Mucosa of stomach (tissue), 1 donor: ENCODE measurements around the gene KCNT2.
"Not testable (repeated sequence)": the region's sequence is repeated elsewhere in the genome, so short reads cannot be mapped to it uniquely, and the experiment has no call there.

Source experiments
- H3K27me3 ChIP-seq: one replicate; pipeline ENCODE4 v1.7.0; 2013; ENCODE audit warnings: mild to moderate bottlenecking, low read length; ENCODE audit not compliant: control insufficient read depth, insufficient read depth
- H3K36me3 ChIP-seq: one replicate; pipeline ENCODE4 v1.7.0; 2013; ENCODE audit warnings: low read length; ENCODE audit not compliant: control insufficient read depth, insufficient read depth
- H3K4me1 ChIP-seq: one replicate; pipeline ENCODE4 v1.7.0; 2013; ENCODE audit warnings: mild to moderate bottlenecking, low read length; ENCODE audit not compliant: control insufficient read depth, insufficient read depth
- H3K4me3 ChIP-seq: one replicate; pipeline ENCODE4 v1.7.0; 2013; ENCODE audit warnings: low read length
- H3K9ac ChIP-seq: one replicate; pipeline ENCODE4 v1.7.0; 2013; ENCODE audit warnings: mild to moderate bottlenecking, low read length, moderate library complexity
- H3K9me3 ChIP-seq: one replicate; pipeline ENCODE4 v1.7.0; 2013; ENCODE audit warnings: mild to moderate bottlenecking, low read length, moderate library complexity; ENCODE audit not compliant: control insufficient read depth
- donor health status: Pancreatic carcinoma.

Gene KCNT2

GRCh38 chr1:196608390-196609369 lies at the start of gene KCNT2:
Gene KCNT2, minus strand, starts transcription at chr1:196608440. Its CDS starts 131 bp downstream, at chr1:196608309.
- Histone ChIP-seq H3K4me1 (no peaks in the 10 kb centered on the region), H3K9ac (peak within 1 kb of the TSS; percentile 64), H3K4me3 (peak within 1 kb of the TSS; percentile 34), H3K9me3 (no peaks in the 10 kb centered on the region), H3K36me3 (no peaks in the 10 kb centered on the region), H3K27me3 (no peaks in the 10 kb centered on the region)

DNA sequence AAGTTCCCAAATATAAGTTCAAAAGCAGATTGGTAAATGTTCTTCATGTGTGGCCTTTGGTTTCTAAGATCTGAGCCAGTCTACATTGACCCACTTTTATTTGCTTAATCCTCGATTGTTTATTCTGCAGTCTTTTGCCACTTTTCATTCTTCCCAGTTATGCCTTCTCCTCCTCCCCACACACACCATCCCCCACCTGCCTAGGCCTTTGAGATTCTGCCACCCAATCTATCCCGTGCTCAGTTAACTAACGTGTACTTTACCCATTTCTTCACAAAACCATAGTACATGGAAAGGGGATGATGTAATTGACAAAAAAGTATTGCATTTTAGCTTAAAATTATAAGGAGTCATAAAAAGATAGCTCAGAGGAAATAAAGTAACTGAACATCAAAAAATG lies 47.3 kb upstream of the KCNT2 start:
- Histone ChIP-seq H3K4me1 (no peaks in the 10 kb centered on the region), H3K27me3 (no peaks in the 10 kb centered on the region), H3K9ac (no peak overlapping the region), H3K9me3 (no peaks in the 10 kb centered on the region), H3K36me3 (no peaks in the 10 kb centered on the region), H3K4me3 (no peak overlapping the region)

GRCh38 chr1:196655071-196655470 lies 46.8 kb upstream of the KCNT2 start:
- Histone ChIP-seq H3K4me3 (no peak overlapping the region), H3K4me1 (no peaks in the 10 kb centered on the region), H3K27me3 (no peaks in the 10 kb centered on the region), H3K9ac (no peak overlapping the region), H3K9me3 (no peaks in the 10 kb centered on the region), H3K36me3 (no peaks in the 10 kb centered on the region)

DNA sequence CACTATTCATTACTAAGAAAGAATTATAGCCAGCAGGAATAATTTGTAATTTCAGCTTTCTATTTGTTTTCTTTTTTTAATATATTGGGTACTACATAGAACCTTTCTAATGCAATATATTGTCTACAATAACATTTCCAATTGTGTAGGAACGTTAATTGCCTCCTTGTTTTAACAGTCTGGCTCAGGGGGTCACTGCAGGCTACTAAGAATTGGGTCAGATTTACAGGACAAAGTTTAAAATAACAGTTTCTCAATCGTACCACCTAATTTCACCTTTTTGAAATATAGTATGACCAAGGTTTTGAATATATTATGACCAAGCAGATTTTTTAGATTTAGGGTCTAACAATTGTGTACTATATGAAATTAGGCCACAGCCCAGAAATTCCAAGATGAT lies 46.0 kb upstream of the KCNT2 start:
- no peak overlapping the region for H3K4me3 ChIP-seq

GRCh38 chr1:196651637-196652215 lies 43.5 kb upstream of the KCNT2 start, which contains the start of gene CFH:
Gene CFH, plus strand, starts transcription at chr1:196652043. Its CDS starts 75 bp downstream, at chr1:196652118.
- Histone ChIP-seq H3K27me3 (no peaks in the 10 kb centered on the region), H3K9me3 (no peaks in the 10 kb centered on the region), H3K4me3 (no peak within 1 kb of the TSS), H3K4me1 (no peaks in the 10 kb centered on the region), H3K36me3 (no peaks in the 10 kb centered on the region), H3K9ac (no peak within 1 kb of the TSS)

More for the DNA sequence above, 46.0 kb upstream of the KCNT2 start:
- no peaks in the 10 kb centered on the region for H3K9me3 ChIP-seq
- H3K27me3 ChIP-seq = no peaks in the 10 kb centered on the region
- H3K9ac ChIP-seq = no peak overlapping the region
- no peaks in the 10 kb centered on the region for H3K4me1 ChIP-seq
- H3K36me3 ChIP-seq = no peaks in the 10 kb centered on the region

DNA sequence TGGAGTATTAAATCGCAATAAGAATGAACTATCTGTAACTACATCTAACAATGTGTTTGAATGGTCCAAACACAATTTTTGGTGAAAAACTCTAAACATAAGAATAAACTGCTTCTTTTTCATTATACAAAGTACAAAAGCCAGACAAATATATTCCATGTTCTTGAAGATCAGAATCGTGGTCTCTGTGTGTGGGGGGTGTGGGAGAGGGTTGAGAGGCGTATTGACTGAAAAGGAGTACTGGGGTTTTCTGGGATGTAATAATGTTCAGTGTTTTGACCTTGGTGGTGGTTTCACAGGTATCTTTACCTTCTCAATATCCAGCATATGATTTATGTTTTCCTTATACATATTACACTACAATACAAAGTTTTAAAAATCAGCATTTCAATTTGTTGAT lies 42.8 kb upstream of the KCNT2 start:
- no peak overlapping the region for H3K4me3 ChIP-seq
- no peaks in the 10 kb centered on the region for H3K4me1 ChIP-seq
- H3K27me3 ChIP-seq = no peaks in the 10 kb centered on the region
- H3K9me3 ChIP-seq = no peaks in the 10 kb centered on the region
- H3K9ac ChIP-seq = no peak overlapping the region
- H3K36me3 ChIP-seq = no peaks in the 10 kb centered on the region

GRCh38 chr1:196650403-196650802 lies 42.2 kb upstream of the KCNT2 start:
- no peaks in the 10 kb centered on the region for H3K9me3 ChIP-seq
- H3K4me3 ChIP-seq = no peak overlapping the region
- no peaks in the 10 kb centered on the region for H3K27me3 ChIP-seq
- H3K4me1 ChIP-seq = no peaks in the 10 kb centered on the region
- H3K9ac ChIP-seq = no peak overlapping the region
- H3K36me3 ChIP-seq = no peaks in the 10 kb centered on the region

DNA sequence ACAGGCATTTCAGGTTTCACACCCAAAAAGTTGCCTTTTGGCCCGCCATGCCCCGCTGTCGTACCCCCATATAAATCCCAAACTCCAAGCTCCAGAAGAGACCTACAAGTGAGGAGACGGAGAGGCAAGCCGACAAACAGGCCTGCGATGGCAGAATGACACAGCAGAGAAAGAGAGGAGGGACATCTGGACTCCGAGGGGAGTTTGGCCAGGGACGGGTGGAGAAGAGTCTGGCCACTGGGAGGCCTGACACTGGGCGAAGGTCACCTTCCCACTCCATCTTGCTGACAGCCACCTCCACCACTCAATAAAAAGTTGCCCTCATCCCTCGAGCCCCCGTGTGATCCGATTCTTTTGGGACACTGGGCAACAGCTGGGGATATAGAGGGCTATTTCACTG lies 41.8 kb upstream of the KCNT2 start:
- no peaks in the 10 kb centered on the region for H3K27me3 ChIP-seq
- H3K4me1 ChIP-seq = no peaks in the 10 kb centered on the region
- H3K9ac ChIP-seq = no peak overlapping the region
- no peaks in the 10 kb centered on the region for H3K9me3 ChIP-seq
- H3K36me3 ChIP-seq = no peaks in the 10 kb centered on the region
- H3K4me3 ChIP-seq = no peak overlapping the region

GRCh38 chr1:196640976-196641375 lies 32.7 kb upstream of the KCNT2 start:
- H3K36me3 ChIP-seq = no peaks in the 10 kb centered on the region
- no peak overlapping the region for H3K9ac ChIP-seq

DNA sequence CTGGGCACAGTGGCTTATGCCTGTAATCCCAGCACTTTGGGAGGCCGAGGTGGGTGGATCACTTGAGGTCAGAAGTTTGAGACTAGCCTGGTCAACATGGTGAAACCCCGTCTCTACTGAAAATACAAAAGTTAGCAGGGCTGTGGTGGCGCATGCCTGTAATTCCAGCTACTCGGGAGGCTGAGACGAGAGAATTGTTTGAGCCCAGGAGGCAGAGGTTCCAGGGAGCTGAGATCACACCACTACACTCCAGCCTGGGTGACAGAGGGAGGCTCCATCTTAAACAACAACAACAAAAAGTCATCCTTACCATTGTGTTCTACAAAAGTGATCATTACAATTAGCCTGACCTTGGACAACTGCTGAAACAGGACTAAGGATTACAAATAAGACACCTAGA lies 31.1 kb upstream of the KCNT2 start:
- not testable (repeated sequence) for H3K9ac ChIP-seq, H3K9me3 ChIP-seq, H3K4me1 ChIP-seq, H3K27me3 ChIP-seq, H3K4me3 ChIP-seq, H3K36me3 ChIP-seq

More at GRCh38 chr1:196640976-196641375, 32.7 kb upstream of the KCNT2 start:
- Histone ChIP-seq H3K27me3 (no peaks in the 10 kb centered on the region), H3K4me1 (no peaks in the 10 kb centered on the region), H3K9me3 (no peaks in the 10 kb centered on the region), H3K4me3 (no peak overlapping the region)

DNA sequence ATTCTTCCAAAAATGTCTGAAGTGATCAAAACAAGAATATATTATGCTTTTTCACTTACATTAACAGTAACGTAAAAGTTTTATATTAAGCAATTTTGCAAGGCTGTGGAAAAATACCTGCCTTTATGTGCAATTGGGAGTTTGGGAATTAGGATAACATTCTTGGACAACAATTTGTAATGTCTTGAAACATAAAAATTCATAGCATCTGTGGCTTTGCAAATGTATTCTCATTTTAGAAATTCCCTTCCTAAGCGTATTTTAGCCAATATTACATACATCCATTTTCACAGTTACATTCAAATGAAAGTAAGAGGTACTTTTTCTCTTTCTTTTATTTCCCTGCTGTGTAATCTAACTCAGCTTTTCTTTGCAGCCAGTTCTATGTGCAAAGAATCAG lies 30.2 kb upstream of the KCNT2 start:
- Histone ChIP-seq H3K4me3 (no peak overlapping the region), H3K9ac (no peak overlapping the region), H3K9me3 (no peaks in the 10 kb centered on the region), H3K27me3 (no peaks in the 10 kb centered on the region), H3K4me1 (no peaks in the 10 kb centered on the region), H3K36me3 (no peaks in the 10 kb centered on the region)

DNA sequence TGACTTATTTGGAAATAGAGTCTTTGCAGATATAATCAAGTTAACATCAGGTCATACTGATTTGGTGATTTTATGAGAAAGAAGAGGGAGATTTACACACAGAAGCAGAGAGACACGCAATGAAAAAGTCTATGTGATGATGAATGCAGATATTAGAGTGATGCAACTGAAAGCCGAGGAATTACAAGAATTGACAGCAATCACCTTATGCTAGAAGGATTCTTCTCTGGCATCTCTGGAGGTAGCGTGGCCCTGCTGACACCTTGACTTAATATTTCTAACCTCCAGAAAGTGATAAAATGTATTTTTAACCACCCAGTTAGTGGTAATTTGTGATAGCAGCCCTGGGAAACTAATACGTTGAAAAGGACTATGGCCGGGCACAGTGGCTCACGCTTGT lies 29.4 kb upstream of the KCNT2 start:
- Histone ChIP-seq H3K27me3 (no peaks in the 10 kb centered on the region), H3K36me3 (no peaks in the 10 kb centered on the region), H3K9ac (no peak overlapping the region), H3K4me3 (no peak overlapping the region), H3K9me3 (no peaks in the 10 kb centered on the region), H3K4me1 (no peaks in the 10 kb centered on the region)
